ENCODE results near the gene SEPTIN6. TPM values are rescaled to one million over a fixed set of nuclear protein-coding genes. Genes with fewer than 3 reads are reported as not detected.

The SEPTIN6 gene
- total and polyA plus RNA-seq, 2 of the 8 experiments (the other 6 are each of a cell fraction or from before 2014, with no cell fraction given), result 31.0 to 42.6 TPM

- TF ChIP-seq JUN (IDR thresholded peaks at IDR 0.05; ENCODE audit: low read depth, low read length) (no peak), SP1 (IDR thresholded peaks at IDR 0.05; ENCODE audit: low read depth, low read length) (no peak), TCF12 (IDR thresholded peaks at IDR 0.05; ENCODE audit: low read depth, low read length) (no peak), RNF2 (IDR thresholded peaks at IDR 0.05; ENCODE audit: borderline replicate concordance, low read depth, low read length, missing control alignments, poor library complexity, severe bottlenecking) (no peak), HDAC6 (IDR thresholded peaks at IDR 0.05; ENCODE audit: low read depth, low read length) (no peak), SUZ12 (IDR thresholded peaks at IDR 0.05; ENCODE audit: low read length) (no peak), SRF (IDR thresholded peaks at IDR 0.05; ENCODE audit: low read depth, low read length) (no peak)
Observed at GRCh38 chrX:119677654-119677981, 15.3 kb downstream of the SEPTIN6 start (continued).
